Posterior cingulate gyrus (tissue), 11 donors: ENCODE data around the gene POLD1.
"Not testable (repeated sequence)": the region's sequence is repeated elsewhere in the genome, so short reads cannot be mapped to it uniquely, and the experiment has no call there.

ENCODE experiments used
- DNase-seq, 10 donors: peaks; one replicate each; pipeline versions ENCODE4 v3.0.0 to v3.0.0-alpha.2; 2020 to 2021; ENCODE audit warnings: mixed read lengths in 3 of 10
- intact Hi-C: fragments of 100-400 bp; cut with DNase I; formaldehyde crosslinking; loops from one replicate; pipeline ENCODE4 v1.15.1; 2023

The POLD1 gene

DNA sequence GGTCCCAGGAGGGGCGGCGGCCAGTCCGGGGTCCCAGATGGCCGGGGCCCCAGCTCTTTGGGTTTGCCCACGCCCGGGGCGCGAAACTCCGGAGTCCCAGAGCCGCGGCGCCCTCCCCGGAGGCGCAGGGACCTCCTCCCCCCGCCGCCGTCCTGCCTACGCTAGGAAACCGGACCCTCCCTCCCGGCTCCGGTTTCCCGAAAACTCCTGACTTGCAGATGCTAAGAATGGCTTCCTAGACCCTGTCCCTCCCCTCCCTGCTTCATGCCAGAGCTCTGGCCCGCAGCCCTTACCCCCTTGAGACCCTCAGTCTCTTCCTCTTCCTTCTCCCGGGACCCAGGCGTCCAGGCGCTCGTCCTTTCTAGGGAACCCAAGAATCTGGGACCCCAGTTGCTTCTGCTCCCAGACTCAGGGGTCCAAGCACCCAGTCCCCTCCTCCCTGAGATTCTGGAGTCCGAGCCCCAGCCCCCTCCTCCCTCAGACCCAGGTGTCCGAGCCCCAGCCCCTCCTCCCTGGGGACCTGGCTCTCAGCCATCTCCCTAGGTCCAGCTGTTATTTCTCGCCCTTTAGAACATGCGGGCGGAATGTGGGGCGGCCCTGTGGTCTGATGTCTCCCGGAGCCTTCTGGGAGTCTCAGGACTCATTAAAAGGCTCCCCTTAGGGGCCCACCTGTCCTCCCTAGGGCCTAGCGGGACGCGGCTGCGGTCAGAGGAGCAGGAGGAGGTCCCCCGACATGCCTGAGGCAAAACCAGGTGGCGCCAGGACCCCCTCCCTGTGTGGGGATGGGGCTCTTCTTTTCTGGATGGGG is 48.3 kb downstream of the POLD1 start, which contains the start of gene MYBPC2:
Gene MYBPC2, plus strand, starts transcription at position 672 of the 808 bp plus-strand sequence. Its CDS starts 62 bp downstream, at position 734.
- DNase-seq, result peak in 1 of 10 donors; percentile 39
- intact Hi-C loops, result no loop called here

DNA sequence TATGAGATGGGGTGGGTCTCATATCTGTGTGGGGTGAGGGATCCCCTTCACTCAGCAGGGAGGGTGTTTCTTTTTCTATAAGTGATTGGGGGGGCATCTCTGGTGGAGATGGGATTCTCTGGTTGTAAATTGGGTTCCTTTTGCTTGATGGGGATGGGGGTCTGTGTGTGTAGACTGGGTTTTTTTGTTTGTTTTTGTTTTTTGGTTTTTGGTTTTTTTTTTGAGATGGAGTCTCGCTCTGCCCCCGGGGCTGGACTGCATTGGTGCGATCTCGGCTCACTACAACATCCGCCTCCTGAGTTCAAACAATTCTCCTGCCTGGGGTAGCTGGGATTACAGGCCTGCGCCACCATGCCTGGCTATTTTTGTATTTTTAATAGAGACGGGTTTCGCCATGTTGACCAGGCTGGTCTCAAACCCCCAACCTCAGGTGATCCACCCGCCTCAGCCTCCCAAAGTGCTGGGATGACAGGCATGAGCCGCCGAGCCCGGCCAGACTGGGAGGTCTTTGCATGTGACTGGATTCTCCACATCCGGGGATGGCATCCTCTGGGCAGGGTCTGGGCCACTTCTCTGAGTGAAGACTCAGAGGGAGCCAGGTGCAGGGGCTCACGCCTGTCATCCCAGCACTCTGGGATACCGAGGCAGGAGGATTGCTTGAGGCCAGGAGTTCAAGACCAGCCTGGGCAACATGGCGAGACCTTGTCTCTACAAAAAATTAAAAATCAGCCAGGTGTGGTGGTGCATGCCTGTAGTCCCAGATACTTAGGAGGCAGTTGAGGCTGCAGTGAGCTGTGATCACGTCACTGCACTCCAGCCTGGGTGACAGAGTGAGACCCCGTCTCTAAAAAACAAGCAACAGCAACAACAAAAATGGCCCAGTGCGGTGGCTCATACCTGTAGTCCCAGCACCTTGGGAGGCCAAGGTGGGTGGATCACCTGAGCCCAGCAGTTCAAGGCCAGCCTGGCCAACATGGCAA is 49.3 kb downstream of the POLD1 start:
- DNase-seq, result peak in 1 of 10 donors; percentile 57
- intact Hi-C loops, result no loop called here

DNA sequence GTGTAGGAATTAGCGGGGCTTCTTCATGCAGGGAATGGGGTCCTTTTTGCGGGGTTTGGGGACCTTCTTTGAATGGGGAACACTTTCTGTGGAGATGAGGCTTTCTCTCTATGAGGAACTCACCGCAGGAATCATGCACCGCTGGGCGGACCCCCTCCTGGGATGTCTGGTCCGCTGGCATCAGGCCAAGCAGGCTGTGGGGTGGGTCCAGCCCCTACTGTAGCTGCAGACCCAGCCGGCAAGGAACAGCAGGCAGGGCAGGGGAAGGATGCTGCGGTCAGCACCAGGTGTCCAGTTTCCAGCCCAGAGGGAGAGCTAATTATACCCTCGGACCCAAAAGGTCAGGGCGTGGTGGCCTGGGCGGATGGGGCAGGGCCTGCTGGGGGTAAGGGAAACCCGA is 50.4 kb downstream of the POLD1 start:
- intact Hi-C loops, result no loop called here
- DNase-seq, result peak in 1 of 10 donors; percentile 66

DNA sequence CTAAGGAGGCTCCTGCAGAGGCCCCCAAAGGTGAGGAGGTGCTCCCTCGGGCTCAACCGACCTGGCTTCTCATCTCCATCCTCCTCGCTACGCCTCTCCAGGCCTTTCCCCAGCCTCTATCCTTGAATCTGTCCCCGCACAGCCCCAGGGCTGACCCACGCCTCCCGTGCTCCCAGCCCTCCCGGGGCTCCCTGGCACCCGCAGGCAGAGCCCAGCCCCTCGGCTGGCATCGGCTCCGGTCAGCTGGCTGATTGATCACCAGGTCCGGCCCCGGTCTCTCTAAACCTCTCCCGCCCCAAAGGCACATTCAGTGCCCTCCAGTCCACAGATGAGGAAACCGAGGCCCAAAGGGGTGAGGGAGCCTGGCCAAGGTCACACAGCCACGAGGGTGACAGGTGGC is 51.1 kb downstream of the POLD1 start:
- DNase-seq, result peak in 1 of 10 donors; percentile 32

DNA sequence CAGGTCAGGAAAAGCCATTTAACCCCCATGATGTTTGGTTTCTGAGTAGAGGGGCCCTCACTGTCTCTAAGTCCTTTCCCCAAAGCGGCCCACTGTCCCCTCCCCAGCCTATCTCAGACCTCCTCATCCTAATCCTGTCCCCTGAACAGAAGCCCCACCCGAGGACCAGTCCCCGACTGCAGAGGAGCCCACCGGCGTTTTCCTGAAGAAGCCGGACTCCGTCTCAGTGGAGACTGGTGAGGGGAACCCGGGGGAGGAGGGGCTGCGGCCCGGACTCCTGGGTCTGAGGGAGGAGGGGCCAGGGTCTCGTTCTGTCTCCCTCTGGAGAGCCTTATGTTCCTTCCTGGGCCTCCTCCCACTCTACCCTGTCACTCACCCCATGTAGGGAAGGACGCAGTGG is 51.5 kb downstream of the POLD1 start:
- intact Hi-C loops, result no loop called here
- no peak for DNase-seq

More for the DNA sequence above, 51.1 kb downstream of the POLD1 start:
- intact Hi-C loops, result no loop called here

DNA sequence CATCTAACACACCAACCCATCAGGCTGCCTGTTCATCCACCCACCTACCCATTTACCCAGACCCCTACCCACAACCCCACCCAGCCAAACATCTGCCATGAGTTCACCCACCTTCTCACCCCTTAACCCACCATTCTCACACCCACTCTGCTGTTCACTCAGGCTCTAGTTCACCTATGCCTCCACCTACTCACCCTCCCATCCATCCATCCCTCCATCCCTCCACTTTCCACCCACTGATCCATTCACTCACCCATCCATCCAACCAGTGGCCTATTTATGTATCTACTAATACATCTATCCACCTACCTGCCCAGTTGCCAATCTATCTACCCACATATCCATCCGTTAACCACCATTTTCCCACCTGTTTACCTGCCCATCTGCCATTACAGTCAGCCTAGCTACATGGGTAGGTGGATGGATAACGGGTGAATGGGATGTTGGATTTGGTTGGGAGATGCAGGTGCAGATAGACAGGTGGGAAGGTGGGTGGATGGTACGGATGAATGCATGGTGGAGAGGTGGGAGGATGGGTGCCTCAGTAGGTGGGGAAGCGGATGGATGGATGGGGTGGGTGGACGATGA is 53.8 kb downstream of the POLD1 start:
- intact Hi-C loops, result no loop called here
- DNase-seq, result no peak

DNA sequence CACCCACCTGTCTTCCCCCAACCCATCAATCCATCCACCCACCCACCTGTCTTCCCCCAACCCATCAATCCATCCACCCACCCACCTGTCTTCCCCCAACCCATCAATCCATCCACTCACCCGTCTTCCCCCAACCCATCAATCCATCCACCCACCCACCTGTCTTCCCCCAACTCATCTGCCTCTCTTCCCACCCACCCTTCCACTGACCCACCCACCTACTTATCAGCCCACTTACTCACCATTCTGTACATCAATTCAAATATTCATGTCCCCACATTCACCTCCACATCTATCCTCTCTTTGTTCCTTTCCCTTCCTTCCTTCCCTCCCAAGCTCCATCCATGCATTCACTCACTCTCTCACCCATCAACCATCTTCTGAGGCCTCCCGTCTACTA is 55.0 kb downstream of the POLD1 start:
- DNase-seq, intact Hi-C loops: not testable (repeated sequence)

DNA sequence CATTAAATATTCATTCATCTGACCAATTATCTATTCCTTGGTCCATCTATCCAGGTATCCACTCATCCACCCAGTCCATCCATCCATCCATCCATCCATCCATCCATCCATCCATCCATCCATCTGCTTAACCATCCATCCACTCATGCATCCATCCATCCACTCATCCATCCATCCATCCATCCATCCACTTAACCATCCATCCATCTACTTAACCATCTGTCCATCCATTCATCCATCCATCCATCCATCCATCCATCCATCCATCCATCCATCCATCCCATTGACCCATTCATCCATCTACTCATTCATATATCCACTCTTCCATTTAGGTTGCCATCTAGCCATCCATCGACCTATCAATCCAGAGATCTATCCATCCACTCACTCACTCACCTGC is 59.9 kb downstream of the POLD1 start:
- no peak for DNase-seq
- intact Hi-C loops, result no loop called here

DNA sequence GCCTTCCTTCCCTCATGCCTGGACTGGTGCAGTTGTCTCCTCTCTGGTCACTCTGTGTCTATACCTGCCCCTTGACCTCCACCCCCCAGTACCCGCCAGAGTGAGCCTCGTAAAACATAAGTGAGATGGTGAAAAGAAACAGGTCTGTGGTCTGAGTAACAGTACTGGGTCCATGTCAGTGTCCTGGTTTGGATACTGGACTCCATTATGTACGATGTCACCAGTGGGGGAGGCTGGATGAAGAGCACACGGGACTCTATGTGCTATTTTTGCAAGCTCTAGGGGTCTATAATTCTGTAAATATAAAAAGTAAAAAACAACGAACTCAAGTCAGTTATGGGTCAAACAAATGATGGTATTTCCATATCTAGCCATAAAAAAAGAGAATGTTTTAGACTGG is 62.9 kb downstream of the POLD1 start:
- no peak for DNase-seq

DNA sequence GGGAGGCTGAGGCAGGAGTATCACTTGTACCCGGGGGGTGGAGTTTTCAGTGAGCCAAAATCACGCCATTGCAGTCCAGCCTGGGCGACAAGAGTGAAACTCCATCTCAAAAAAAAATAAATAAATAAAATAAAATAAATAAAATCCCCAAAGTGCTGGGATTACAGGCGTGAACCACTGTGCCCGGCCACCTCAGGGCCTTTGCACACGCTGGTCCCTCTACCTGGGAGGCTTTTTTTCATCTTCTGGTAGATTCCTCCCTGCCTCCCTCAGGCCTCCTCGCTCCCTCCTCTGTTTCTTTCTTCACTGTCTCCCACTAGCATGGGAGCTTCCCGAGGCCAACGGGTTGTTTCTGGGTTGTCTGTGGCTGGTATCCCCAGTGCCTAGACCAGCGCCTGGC is 63.6 kb downstream of the POLD1 start:
- intact Hi-C loops, result no loop called here
- DNase-seq, result peak in 1 of 10 donors; percentile 43

More for the DNA sequence above, 62.9 kb downstream of the POLD1 start:
- intact Hi-C loops, result no loop called here

DNA sequence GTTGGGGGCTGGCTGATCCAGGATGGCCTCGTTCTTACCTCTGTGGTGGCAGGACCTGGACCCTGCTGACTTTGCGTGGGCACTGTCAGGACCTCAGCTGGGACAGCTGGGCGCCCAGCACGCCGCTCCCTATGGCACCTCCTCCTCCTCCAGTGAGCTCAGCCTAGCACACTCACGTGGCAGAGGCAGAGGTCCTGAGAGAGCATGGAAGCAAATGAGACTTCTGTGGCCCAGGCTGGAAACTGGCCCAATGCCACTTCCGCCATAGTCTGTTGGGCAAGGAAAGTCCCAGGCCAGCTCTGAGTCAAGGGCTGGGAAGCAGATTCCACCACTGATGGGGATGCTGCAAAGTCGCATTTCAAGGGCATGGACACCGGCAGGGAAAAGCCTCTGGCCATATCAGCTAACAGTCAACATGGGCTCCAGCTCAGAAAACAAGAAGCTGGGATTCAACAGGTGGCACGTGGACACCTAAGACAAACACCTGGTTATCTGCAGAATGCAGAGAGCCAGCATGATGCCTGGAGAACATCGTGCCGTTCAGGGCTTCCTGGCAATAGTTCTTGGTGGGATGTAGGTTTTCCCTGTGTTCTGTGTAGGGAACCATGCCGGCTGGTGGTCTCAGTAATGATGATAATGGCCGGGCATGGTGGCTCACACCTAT is 65.2 kb downstream of the POLD1 start:
- intact Hi-C loops, result no loop called here
- peak in 2 of 10 donors; percentile 48 to 52 for DNase-seq

DNA sequence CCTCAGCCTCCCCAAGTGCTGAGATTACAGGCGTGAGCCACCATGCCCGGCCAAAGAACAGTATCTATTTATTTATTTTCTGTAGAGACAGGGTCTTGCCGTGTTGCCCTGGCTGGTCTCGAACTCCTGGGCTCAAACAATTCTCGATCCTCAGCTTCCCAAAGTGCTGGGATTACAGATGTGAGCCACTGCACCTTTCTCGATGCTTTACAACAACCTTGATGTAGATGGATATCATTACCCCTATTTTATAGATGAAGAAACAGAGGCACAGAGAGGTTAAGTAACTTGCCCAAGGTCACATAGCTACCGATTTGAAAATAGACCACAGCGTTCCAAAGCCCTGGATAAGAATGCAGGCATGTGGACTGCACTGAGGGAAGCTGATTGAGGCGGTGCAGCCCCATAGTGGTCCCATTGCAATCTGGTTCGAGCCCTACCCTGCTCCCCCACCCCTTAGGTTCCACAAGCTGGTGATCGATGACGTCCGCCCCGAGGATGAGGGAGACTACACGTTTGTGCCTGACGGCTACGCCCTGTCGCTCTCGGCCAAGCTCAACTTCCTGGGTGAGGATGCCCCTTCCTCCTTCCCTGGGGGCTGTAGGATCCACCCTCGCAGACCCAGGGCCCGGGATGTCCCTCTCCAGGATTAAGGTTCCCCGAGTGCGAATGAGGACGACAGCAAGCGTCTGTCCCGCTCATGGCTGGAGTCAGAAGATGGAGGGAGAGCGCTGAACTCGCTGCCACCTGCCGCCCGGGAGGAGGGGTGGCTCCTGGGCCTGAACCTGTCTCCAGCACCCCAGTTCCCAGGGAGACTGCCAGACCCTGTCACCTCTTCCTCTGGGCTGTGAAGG is 66.4 kb downstream of the POLD1 start:
- intact Hi-C loops, result no loop called here
- DNase-seq, result peak in 2 of 10 donors; percentile 45 to 55

DNA sequence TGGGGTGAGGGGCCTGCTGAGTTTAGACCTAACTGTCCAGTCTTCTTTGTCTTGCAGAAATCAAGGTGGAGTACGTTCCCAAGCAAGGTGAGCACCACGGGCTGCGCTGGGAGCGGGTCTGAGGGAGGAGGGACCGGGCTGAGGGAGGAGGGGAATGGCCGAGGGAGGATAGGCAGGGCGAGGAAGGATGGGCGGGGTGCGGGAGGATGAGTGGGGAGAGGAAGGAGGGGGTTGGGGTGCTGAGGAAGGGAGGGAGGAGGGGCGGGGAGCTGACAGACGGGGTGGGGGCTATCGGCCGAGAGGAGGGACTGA is 67.0 kb downstream of the POLD1 start:
- DNase-seq, result peak in 2 of 10 donors; percentile 37 to 72
- intact Hi-C loops, result no loop called here

DNA sequence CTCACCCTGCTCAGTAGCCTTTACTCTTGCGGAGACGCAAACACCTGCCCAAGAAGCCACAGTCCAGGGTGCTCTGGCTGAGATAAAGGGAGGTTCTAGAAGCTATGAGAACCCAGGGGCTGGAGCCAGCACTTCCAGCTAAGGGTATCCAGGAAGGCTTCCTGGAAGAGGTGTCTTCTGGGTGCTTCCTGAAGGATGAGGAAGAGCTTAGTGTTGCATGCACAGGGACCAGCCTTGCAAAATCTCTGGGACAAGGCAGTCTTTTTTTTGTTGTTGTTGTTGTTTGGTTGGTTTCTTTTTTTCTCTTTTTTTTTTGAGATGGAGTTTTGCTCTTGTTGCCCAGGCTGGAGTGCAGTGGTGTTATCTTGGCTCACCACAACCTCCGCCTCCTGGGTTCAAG is 69.1 kb downstream of the POLD1 start:
- intact Hi-C loops, result no loop called here
- no peak for DNase-seq

DNA sequence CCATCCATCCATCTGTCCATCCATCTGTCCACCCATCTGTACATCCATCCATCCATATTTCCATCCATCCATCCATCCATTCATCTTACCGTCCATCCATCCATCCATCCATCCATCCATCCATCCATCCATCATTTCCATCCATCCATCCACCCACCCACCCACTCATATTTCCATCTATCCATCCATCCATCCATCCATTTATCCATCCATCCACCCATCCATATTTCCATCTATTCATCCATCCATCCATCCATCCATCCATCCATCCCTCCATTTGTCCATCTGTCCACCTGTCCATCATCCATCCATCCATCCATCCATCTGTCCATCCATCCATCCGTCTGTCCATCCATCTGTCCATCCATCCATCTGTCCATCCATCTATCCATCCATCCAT is 71.8 kb downstream of the POLD1 start:
- no peak for DNase-seq
- intact Hi-C loops, result no loop called here

DNA sequence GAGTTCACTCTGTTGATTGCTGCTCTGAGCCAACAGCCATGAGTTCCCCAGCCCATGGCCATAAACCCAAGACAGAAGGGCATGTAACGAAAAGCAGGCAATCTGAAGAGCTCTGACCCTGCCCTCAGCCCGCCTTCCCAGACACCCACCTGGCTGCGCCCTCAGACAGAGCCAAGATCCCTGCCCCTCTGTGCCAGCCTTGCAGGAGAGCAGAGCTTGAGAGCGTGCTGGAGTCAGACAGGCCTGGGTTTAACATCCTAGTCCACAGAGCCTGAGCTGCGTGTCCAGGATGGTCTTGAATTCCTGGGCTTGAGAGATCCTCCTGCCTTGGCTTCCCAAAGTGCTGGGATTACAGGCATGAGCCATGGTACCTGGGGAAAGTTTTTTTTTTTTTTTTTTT is 73.2 kb downstream of the POLD1 start:
- DNase-seq, result peak in 2 of 10 donors; percentile 53 to 57
- intact Hi-C loops, result no loop called here

DNA sequence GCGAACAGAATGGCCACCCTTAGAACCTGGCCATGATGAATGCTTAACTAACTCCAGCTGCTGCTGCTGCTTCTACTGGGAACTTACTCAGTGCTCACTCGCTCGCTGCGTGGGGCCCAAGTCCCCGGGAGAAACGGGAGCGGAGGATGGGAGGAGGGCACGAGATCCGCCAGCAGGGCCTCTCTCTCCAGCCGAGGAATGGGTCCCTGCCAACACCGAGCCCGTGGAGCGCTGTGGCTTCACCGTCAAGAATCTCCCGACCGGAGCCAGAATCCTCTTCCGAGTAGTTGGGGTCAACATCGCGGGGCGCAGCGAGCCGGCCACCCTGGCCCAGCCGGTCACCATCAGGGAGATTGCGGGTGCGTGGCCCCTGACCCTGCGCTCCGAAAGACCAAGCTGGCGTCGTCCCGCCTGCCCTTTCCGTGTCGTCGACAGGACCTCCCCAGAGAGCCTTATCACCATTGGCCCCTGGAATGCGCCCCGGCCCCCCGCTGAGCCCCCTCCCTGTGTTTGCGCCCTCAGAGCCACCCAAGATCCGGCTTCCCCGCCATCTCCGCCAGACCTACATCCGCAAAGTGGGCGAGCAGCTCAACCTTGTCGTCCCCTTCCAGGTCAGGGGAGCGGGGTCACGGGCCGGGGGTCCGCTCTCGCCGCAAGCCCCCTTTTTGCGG is 74.4 kb downstream of the POLD1 start:
- peak in 2 of 10 donors; percentile 69 to 70 for DNase-seq

DNA sequence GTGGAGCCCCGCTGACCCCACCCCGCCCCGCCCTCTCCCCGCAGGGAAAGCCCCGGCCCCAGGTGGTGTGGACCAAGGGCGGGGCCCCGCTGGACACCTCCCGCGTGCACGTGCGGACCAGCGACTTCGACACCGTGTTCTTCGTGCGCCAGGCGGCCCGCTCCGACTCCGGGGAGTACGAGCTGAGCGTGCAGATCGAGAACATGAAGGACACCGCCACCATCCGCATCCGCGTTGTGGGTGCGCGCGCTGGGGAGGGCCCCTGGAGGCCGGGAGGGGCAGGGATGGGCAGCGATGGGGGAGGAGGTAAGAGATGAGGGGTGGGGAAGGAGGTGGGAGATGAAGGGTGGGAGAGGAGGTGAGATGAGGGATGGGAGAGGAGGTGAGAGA is 74.9 kb downstream of the POLD1 start:
- DNase-seq, result peak in 2 of 10 donors; percentile 66 to 76
- intact Hi-C loops, result no loop called here

More for the DNA sequence above, 74.4 kb downstream of the POLD1 start:
- intact Hi-C loops, result no loop called here

DNA sequence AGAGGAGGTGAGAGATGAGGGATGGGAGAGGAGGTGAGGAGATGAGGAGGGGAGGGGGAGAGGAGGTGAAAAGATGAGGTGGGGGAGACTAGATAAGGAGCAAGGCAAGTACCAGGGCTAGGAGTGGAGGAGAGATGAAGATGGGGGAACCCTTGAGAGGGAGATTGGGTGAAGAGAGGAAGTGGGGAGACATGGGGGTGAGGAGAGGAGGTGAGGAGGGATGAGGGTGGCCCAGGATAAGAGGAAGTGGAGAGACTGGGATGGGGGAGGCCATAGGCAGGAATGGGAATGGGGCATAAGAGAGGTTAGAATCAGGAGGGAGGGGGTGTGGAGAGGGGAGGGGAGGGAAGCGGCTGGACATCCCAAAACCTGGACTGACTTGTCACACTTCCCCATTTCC is 75.5 kb downstream of the POLD1 start:
- DNase-seq, result no peak
- intact Hi-C loops, result no loop called here
